ENCODE results near the gene COL1A2.

Gene COL1A2

GRCh38 chr7:94421681-94422080 lies 27.0 kb downstream of the COL1A2 start:
- Histone ChIP-seq H3K36me3 (ENCODE audit: control insufficient read depth in 2 of 2, insufficient read depth in 2 of 2, low read length in 2 of 2) (peaks cover 88% of the 10 kb centered on the region in 2 donors), H3K27ac (ENCODE audit: low read length) (no peak overlapping the region), H3K27me3 (ENCODE audit: control insufficient read depth in 1 of 2, insufficient read depth in 2 of 2, low read length in 2 of 2) (no peaks in the 10 kb centered on the region), H3K4me1 (ENCODE audit: control insufficient read depth, insufficient read depth, low read length) (peaks cover 2% of the 10 kb centered on the region), H3K9ac (ENCODE audit: low read length in 2 of 2) (no peak overlapping the region), H3K9me3 (ENCODE audit: control insufficient read depth in 2 of 2, low read length in 2 of 2) (no peaks in the 10 kb centered on the region), H3K4me3 (ENCODE audit: low read length in 2 of 2) (no peak overlapping the region)

GRCh38 chr7:94422136-94422535 lies 27.4 kb downstream of the COL1A2 start:
- no peaks in the 10 kb centered on the region for H3K9me3 ChIP-seq (ENCODE audit: control insufficient read depth in 2 of 2, low read length in 2 of 2)
- peaks cover 87 to 89% of the 10 kb centered on the region in 2 donors for H3K36me3 ChIP-seq (ENCODE audit: control insufficient read depth in 2 of 2, insufficient read depth in 2 of 2, low read length in 2 of 2)
- no peak overlapping the region for H3K9ac ChIP-seq (ENCODE audit: low read length in 2 of 2)
- H3K27me3 ChIP-seq (ENCODE audit: control insufficient read depth in 1 of 2, insufficient read depth in 2 of 2, low read length in 2 of 2), result no peaks in the 10 kb centered on the region
- no peak overlapping the region for H3K4me3 ChIP-seq (ENCODE audit: low read length in 2 of 2)
- H3K27ac ChIP-seq (ENCODE audit: low read length), result peak overlapping the region; percentile 6
- H3K4me1 ChIP-seq (ENCODE audit: control insufficient read depth, insufficient read depth, low read length), result peaks cover 2% of the 10 kb centered on the region

- Histone ChIP-seq H3K27me3 (ENCODE audit: control insufficient read depth in 1 of 2, insufficient read depth in 2 of 2, low read length in 2 of 2) (no peaks in the 10 kb centered on the region), H3K9me3 (ENCODE audit: control insufficient read depth in 2 of 2, low read length in 2 of 2) (no peaks in the 10 kb centered on the region), H3K27ac (ENCODE audit: low read length) (peak overlapping the region; percentile 6), H3K9ac (ENCODE audit: low read length in 2 of 2) (no peak overlapping the region), H3K4me3 (ENCODE audit: low read length in 2 of 2) (no peak overlapping the region), H3K36me3 (ENCODE audit: control insufficient read depth in 2 of 2, insufficient read depth in 2 of 2, low read length in 2 of 2) (peaks cover 86 to 89% of the 10 kb centered on the region in 2 donors), H3K4me1 (ENCODE audit: control insufficient read depth, insufficient read depth, low read length) (peaks cover 2% of the 10 kb centered on the region)
Observed at GRCh38 chr7:94422827-94423460, 28.2 kb downstream of the COL1A2 start.

GRCh38 chr7:94423863-94424735 lies 29.4 kb downstream of the COL1A2 start:
- H3K36me3 ChIP-seq (ENCODE audit: control insufficient read depth in 2 of 2, insufficient read depth in 2 of 2, low read length in 2 of 2), result peaks cover 89 to 91% of the 10 kb centered on the region in 2 donors
- H3K27ac ChIP-seq (ENCODE audit: low read length), result no peak overlapping the region

GRCh38 chr7:94425546-94425945 lies 30.9 kb downstream of the COL1A2 start:
- H3K4me1 ChIP-seq (ENCODE audit: control insufficient read depth, insufficient read depth, low read length), result peaks cover 2% of the 10 kb centered on the region
- H3K36me3 ChIP-seq (ENCODE audit: control insufficient read depth in 2 of 2, insufficient read depth in 2 of 2, low read length in 2 of 2), result peaks cover 77 to 82% of the 10 kb centered on the region in 2 donors
- H3K9ac ChIP-seq (ENCODE audit: low read length in 2 of 2), result peak overlapping the region in 1 of 2 donors; percentile 32
- H3K9me3 ChIP-seq (ENCODE audit: control insufficient read depth in 2 of 2, low read length in 2 of 2), result no peaks in the 10 kb centered on the region
- H3K4me3 ChIP-seq (ENCODE audit: low read length in 2 of 2), result no peak overlapping the region
- no peak overlapping the region for H3K27ac ChIP-seq (ENCODE audit: low read length)
- no peaks in the 10 kb centered on the region for H3K27me3 ChIP-seq (ENCODE audit: control insufficient read depth in 1 of 2, insufficient read depth in 2 of 2, low read length in 2 of 2)

More at GRCh38 chr7:94423863-94424735, 29.4 kb downstream of the COL1A2 start:
- Histone ChIP-seq H3K27me3 (ENCODE audit: control insufficient read depth in 1 of 2, insufficient read depth in 2 of 2, low read length in 2 of 2) (no peaks in the 10 kb centered on the region), H3K9ac (ENCODE audit: low read length in 2 of 2) (no peak overlapping the region), H3K9me3 (ENCODE audit: control insufficient read depth in 2 of 2, low read length in 2 of 2) (no peaks in the 10 kb centered on the region), H3K4me3 (ENCODE audit: low read length in 2 of 2) (no peak overlapping the region), H3K4me1 (ENCODE audit: control insufficient read depth, insufficient read depth, low read length) (peaks cover 2% of the 10 kb centered on the region)

GRCh38 chr7:94426980-94427875 lies 32.5 kb downstream of the COL1A2 start:
- Histone ChIP-seq H3K36me3 (ENCODE audit: control insufficient read depth in 2 of 2, insufficient read depth in 2 of 2, low read length in 2 of 2) (peaks cover 62 to 68% of the 10 kb centered on the region in 2 donors), H3K4me3 (ENCODE audit: low read length in 2 of 2) (no peak overlapping the region), H3K27ac (ENCODE audit: low read length) (no peak overlapping the region), H3K27me3 (ENCODE audit: control insufficient read depth in 1 of 2, insufficient read depth in 2 of 2, low read length in 2 of 2) (no peaks in the 10 kb centered on the region), H3K4me1 (ENCODE audit: control insufficient read depth, insufficient read depth, low read length) (peaks cover 2% of the 10 kb centered on the region), H3K9me3 (ENCODE audit: control insufficient read depth in 2 of 2, low read length in 2 of 2) (no peaks in the 10 kb centered on the region), H3K9ac (ENCODE audit: low read length in 2 of 2) (no peak overlapping the region)

- Histone ChIP-seq H3K4me3 (ENCODE audit: low read length in 2 of 2) (no peak overlapping the region), H3K27me3 (ENCODE audit: control insufficient read depth in 1 of 2, insufficient read depth in 2 of 2, low read length in 2 of 2) (no peaks in the 10 kb centered on the region), H3K4me1 (ENCODE audit: control insufficient read depth, insufficient read depth, low read length) (peaks cover 2% of the 10 kb centered on the region), H3K36me3 (ENCODE audit: control insufficient read depth in 2 of 2, insufficient read depth in 2 of 2, low read length in 2 of 2) (peaks cover 44 to 52% of the 10 kb centered on the region in 2 donors), H3K9ac (ENCODE audit: low read length in 2 of 2) (no peak overlapping the region), H3K9me3 (ENCODE audit: control insufficient read depth in 2 of 2, low read length in 2 of 2) (no peaks in the 10 kb centered on the region), H3K27ac (ENCODE audit: low read length) (no peak overlapping the region)
Observed at GRCh38 chr7:94429153-94429552, 34.5 kb downstream of the COL1A2 start.

GRCh38 chr7:94431176-94431575 lies 36.5 kb downstream of the COL1A2 start:
- Histone ChIP-seq H3K27me3 (ENCODE audit: control insufficient read depth in 1 of 2, insufficient read depth in 2 of 2, low read length in 2 of 2) (no peaks in the 10 kb centered on the region), H3K36me3 (ENCODE audit: control insufficient read depth in 2 of 2, insufficient read depth in 2 of 2, low read length in 2 of 2) (peaks cover 23 to 31% of the 10 kb centered on the region in 2 donors), H3K27ac (ENCODE audit: low read length) (no peak overlapping the region), H3K9ac (ENCODE audit: low read length in 2 of 2) (no peak overlapping the region), H3K4me1 (ENCODE audit: control insufficient read depth, insufficient read depth, low read length) (no peaks in the 10 kb centered on the region), H3K9me3 (ENCODE audit: control insufficient read depth in 2 of 2, low read length in 2 of 2) (no peaks in the 10 kb centered on the region), H3K4me3 (ENCODE audit: low read length in 2 of 2) (no peak overlapping the region)

- H3K36me3 ChIP-seq (ENCODE audit: control insufficient read depth in 2 of 2, insufficient read depth in 2 of 2, low read length in 2 of 2), result peaks cover 21 to 26% of the 10 kb centered on the region in 2 donors
- no peaks in the 10 kb centered on the region for H3K9me3 ChIP-seq (ENCODE audit: control insufficient read depth in 2 of 2, low read length in 2 of 2)
- H3K27me3 ChIP-seq (ENCODE audit: control insufficient read depth in 1 of 2, insufficient read depth in 2 of 2, low read length in 2 of 2), result no peaks in the 10 kb centered on the region
- H3K9ac ChIP-seq (ENCODE audit: low read length in 2 of 2), result no peak overlapping the region
- H3K4me3 ChIP-seq (ENCODE audit: low read length in 2 of 2), result no peak overlapping the region
- no peak overlapping the region for H3K27ac ChIP-seq (ENCODE audit: low read length)
- H3K4me1 ChIP-seq (ENCODE audit: control insufficient read depth, insufficient read depth, low read length), result no peaks in the 10 kb centered on the region
Observed at GRCh38 chr7:94431619-94432280, 37.1 kb downstream of the COL1A2 start.

GRCh38 chr7:94432281-94432670 lies 37.6 kb downstream of the COL1A2 start:
- Histone ChIP-seq H3K4me1 (ENCODE audit: control insufficient read depth, insufficient read depth, low read length) (no peaks in the 10 kb centered on the region), H3K36me3 (ENCODE audit: control insufficient read depth in 2 of 2, insufficient read depth in 2 of 2, low read length in 2 of 2) (peaks cover 18 to 21% of the 10 kb centered on the region in 2 donors), H3K9me3 (ENCODE audit: control insufficient read depth in 2 of 2, low read length in 2 of 2) (no peaks in the 10 kb centered on the region), H3K4me3 (ENCODE audit: low read length in 2 of 2) (no peak overlapping the region), H3K27ac (ENCODE audit: low read length) (no peak overlapping the region), H3K9ac (ENCODE audit: low read length in 2 of 2) (no peak overlapping the region), H3K27me3 (ENCODE audit: control insufficient read depth in 1 of 2, insufficient read depth in 2 of 2, low read length in 2 of 2) (no peaks in the 10 kb centered on the region)

Measured in stomach smooth muscle (tissue), 2 donors.